AG08395 (cell line): ENCODE measurements around the gene PCK2.

ENCODE experiments used
- DNase-seq: peaks from one replicate; pipeline ENCODE4 v3.0.0; 2012; ENCODE audit warnings: mixed read lengths, low spot score

The PCK2 gene

DNA sequence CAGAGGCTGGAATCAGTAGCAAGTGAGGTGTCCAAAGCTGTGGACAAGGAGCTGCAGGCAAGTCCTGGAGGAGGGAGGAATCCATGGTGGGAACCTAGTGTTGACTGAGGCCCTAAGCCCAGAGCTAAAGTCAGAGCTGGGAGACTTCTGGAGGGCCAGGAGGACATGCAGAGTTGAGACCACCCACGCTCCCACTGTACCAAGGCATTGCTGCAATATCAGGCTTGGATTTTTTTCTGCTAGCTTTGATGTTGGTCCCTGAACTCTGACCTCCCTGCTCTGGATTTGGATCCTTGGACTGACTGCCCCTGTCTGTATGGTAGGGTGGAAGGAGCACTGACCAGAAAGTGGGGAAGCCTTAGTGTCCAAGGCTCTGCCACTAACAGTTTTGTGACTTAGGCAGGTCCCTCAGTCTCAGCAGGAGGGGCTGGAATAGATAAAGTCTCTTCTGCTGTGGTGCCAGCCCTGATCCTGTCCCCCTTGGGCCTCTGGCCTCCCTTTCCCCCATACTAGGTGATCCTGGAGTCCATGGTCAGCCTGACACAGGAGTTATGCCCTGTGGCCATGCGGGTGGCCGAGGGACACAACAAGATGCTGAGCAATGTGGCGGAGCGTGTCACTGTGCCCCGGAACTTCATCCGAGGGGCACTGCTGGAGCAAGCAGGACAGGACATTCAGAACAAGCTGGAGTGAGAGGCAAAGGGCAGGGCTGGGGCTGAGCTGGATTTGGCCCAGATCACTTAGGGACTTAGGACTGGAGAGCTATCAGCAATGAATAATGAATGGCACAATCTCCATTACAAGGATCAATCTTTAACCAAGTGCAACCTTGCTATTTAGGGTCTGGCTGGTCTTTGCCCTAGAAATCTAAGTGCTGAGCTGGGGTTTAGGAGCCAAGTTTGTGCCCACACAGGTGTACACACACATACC, 32.9 kb upstream of the PCK2 start:
- no peak for DNase-seq

DNA sequence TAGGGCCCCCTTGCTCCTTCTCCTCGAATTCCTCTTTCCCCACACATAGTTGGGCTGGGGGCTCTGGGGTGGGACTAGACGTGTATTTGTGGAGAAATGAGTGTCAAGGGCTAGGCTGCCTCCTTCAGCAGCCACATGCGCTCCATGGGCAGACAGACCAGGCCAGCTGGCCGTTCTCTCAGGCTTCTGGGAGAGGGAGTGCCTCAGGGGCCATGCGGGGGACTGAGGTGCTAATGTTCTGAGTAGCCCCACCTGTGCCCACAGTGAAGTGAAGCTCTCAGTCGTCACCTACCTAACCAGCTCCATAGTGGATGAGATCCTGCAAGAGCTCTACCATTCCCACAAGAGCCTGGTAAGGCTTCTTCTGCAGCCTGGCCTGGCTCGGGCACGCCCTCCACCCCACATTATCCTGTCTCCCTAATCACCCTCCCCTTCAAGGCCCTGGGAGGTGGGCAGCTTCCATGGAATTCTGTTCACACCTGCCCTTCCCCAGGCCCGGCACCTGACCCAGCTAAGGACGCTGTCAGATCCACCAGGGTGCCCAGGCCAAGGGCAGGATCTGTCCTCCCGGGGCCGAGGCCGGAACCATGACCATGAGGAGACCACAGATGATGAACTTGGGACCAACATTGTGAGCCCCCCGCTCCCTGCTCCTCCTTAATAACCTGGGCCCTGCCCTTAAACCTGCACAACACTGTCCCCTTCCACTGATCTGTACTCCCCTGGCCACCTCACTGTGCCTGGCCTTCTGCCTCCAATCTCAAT, 31.7 kb upstream of the PCK2 start:
- no peak for DNase-seq

DNA sequence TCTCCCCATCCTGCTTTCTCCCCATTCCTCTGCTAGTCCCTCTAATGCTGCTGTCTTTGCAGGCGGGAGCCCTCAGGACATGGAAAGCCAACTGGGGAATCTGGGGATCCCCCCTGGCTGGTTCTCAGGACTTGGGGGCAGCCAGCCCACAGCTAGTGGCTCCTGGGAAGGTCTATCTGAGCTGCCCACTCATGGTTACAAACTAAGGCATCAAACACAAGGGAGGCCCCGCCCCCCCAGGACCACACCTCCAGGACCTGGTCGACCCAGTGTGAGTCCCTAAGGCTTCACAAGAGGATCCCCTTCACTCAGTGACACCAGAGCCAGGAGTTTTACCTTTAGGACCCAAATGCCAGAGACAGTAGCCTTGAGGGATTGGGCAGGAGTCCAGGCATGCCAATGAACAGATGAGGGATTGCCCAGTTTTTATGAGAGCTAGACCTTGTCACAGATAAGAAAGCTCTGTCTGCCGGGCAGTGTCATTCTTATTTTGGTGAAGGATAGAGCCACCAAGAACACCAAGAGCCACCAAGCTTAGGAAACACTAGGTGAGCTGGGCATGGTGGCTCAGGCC, 30.8 kb upstream of the PCK2 start:
- no peak for DNase-seq

DNA sequence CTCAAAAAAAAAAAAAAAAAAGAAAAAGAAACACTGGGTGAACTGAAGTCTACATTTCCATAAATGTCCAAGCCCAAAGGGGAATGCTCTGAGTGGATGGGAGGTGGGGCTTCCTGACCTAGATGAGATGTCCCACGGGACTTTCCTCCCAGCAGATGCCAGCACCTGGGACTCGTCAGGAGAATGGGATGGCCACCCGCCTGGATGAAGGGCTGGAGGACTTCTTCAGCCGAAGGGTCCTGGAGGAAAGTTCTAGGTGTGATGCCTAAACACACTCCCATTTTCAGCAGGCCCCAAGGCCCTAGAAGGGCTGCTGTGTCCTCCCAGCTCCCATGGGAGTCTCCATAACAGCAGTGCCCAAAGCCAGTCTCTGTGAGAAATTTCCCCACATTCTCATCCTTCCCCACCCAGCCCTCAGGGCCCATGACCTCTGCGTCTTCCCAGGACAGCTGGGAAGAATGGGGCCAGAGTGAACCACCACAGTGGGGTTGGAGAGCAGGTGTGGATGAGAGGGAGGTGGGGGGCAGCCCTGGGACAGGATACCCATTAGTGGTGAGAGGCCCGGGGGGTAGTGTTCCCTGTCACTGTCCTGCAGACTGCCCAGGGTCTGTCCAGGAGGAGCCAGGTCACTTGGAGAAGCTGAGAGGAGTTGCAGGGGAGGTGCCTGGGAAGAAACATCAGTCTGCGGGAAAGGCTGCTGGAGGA, 29.9 kb upstream of the PCK2 start:
- DNase-seq: no peak

DNA sequence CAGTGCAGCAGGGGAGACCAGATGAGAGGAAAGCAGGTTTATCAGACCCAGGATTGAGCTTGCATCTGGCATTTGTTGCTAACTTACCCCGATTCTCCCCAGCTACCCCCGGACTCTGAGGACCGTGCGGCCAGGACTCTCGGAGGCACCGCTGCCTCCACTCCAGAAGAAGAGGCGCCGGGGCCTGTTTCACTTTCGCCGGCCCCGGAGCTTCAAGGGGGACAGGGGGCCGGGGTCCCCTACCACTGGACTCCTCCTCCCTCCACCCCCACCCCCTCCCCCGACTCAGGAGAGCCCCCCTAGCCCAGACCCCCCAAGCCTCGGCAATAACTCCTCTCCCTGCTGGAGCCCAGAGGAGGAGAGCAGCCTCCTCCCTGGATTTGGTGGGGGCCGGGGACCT, 29.3 kb upstream of the PCK2 start:
- DNase-seq: no peak

DNA sequence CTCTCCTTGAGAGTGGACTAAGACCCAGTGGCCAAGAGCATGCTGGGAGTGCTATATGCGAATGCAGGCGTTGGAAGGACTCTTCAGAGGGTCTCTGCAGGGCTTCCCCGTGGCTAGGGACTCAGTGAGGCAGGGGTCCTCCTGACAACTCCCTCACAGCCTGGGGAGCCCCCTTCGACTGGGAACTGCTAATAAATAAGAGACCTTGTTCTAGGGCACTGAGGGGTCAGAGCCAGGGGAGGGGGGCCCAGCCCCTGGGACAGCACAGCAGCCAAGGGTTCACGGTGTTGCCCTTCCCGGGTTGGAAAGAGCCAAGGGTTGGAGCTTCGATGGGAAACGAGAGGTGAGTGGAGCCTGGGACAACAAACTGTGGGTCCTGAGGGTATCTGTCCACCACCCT, 28.7 kb upstream of the PCK2 start:
- DNase-seq: no peak

DNA sequence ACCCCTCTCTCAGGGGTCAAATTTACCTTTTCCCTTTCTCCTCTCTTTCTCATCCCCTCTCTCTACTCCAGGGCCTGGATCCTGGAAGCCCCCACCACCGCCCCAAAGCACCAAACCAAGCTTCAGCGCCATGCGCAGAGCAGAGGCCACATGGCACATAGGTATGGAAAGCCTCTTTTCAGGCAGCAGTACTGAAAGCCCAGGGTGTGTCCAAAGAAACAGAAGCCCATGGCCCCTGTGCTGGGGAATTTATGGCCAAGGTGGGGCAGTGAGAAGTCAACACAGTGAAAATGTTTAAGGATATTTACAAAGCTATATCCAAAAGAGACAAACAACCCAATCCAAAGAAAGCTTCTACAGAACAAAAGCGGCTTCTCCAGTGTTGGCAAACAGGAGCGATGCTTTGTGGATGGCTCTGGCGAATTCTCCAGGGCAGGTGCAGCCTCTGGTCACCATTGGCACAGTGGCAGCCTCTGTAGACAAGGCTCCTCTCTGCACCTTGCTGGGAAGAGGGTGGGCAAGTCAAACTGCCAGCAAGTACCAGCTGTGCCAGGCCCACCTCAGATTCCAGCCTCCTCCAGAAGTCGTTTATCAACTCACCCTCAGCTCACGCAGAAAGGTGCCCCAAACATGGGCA, 27.5 kb upstream of the PCK2 start:
- DNase-seq: no peak

DNA sequence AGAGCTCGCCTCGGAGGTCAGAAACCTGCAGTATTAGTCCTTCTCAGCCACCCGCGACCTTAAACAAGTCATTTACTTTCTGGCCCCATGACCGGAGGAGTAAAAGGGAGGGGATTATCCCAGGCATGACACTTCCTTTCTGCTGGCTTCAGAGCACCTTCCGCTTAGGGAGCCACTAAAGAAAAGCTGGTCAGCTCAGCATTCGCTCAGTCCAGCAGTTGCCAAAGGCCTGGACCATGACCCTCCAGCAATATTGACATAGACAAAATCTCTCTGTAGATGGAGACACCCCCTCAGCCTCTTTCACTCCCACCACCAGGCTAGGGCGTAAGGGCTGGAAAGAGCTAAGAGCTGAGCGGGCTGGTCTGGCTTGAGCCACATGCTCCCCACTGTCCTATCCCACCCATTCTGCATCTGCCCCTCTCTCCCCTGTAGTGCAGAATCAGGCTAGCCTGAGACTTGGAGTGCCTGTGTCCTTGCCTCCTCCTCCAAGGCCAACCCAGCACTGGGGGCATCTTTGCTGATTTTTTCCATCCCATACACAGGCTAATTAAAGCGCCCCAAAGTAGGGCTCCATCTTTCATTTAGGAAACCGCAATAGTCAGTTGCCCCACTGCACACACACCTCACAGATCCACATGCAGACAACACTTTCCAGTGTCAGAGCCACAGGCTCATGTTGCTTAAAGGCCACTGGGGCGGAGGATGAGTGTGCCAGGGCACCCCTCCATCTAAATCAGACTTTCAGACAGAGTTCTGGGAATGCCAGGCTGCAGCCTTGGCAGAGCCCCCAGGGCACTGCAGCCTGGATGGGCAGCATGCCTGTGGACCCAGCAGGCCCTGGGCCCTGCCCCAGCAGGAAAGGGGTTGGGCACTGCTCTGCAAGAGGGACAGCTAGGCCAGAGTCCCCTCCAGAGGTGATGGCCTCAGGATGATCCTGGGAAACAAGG, 26.7 kb upstream of the PCK2 start:
- DNase-seq: no peak

DNA sequence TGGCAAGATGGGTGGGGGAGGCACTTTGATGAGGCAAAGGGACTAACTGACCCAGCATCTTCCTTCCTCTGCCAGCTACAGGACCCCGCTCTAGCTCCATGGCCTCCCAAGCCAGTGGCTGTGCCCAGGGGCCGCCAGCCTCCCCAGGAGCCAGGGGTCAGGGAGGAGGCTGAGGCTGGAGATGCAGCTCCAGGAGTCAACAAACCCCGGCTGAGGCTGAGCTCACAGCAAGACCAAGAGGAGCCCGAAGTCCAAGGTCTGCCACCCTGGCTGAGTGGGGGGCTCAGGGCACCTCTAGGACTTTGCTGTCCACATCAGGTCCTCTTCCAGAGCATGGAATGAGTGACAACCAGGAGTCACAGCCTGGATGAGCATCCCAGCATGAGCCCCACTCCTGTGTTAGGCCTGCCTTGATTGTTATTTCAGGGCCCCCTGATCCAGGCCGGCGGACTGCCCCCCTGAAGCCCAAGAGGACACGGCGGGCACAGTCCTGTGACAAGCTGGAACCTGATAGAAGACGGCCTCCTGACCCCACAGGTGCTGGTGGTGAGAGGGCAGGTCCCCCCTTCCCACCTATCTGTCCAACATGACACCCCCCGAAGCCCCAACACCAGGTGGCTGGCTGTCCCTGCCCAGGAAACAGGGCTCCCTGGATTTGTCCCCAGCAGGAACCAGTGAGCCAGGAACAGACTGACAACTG, 25.2 kb upstream of the PCK2 start:
- DNase-seq: no peak

DNA sequence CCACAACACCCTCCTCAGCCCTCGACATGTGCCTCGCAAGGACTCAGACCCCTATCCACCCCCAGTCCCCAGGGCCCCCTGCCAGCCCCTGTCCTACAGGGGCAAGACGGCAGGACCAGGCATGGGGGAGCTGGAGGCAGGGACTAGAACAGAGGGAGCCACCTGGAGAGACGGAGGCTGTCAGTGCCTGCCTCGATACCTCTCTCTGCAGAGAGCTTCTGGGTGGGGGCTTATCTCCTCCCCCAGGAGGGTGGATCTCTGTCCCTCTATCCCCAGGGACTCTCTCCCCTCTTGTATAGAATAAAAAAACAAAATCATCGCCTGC, 24.7 kb upstream of the PCK2 start:
- no peak for DNase-seq

DNA sequence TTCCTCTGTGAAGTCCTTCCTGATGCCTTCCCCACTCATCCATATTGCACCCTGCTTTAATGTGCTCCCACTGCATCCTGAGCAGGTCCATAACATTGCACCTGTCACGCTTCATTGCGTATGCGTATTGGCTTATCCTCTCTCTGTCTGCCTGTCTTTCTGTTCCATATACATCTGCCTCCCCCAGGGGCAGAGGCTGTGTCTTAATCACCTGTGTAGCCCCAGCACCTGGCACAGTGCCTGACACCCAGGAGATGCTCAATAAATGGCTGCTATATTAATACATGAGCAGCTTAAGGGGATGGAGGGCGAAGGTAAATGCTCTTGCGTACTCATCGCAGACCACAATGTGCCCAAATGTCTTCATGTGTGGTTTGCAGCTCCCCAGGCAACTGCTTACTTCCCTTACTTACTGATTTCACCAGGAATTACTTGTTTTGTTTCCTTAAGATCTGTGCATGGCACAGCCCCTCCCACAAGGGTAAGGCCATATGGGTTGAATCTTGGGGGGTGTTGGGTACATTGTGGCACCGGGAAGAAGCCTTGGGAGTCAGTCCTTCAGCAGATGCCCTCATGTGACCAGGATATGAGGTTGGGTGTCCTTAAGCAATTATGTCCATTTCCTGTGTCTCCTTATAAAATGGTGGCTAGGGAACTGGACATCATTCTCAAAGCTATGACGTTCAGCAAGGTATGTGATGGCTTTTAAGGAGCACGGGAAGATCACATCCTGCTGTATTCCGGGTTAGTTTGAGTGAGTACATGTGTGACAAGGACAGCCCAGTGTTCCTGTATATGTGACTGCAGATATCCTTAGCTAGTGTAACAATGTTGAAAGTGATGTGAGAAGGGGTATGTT, 23.6 kb upstream of the PCK2 start:
- DNase-seq: no peak

DNA sequence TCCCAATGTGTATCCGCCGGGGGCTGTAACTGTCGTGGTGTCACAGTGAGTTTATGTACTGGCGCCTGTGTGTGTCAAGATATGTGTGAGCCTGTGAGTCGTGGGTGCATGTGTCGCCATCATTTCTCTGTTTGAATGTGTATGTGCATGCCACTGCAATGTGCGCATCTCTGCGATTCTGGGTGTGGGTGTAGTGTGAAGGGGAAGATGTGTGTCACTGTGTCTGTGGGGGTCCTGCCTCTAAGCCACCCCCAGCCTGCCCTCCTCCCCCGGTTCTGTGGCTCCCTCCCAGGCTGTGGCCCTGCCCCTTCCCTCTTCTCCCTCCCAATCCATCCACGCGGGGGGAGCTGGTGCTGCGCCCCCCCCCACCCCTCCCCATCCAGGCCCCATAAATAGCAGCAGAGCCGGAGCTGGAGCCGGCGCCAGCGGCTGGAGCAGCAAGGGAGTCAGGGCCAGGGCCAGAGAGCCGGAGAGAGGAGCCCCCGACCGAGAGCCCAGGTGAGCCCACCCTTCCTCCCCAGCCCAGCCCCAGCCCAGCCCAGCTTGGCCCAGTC, 22.9 kb upstream of the PCK2 start, which contains the start of gene CPNE6:
CPNE6 (plus strand) TSS at position 419 of the 554 bp plus-strand sequence. CDS start 1,375 bp downstream, outside the sequence.
- DNase-seq: no peak

DNA sequence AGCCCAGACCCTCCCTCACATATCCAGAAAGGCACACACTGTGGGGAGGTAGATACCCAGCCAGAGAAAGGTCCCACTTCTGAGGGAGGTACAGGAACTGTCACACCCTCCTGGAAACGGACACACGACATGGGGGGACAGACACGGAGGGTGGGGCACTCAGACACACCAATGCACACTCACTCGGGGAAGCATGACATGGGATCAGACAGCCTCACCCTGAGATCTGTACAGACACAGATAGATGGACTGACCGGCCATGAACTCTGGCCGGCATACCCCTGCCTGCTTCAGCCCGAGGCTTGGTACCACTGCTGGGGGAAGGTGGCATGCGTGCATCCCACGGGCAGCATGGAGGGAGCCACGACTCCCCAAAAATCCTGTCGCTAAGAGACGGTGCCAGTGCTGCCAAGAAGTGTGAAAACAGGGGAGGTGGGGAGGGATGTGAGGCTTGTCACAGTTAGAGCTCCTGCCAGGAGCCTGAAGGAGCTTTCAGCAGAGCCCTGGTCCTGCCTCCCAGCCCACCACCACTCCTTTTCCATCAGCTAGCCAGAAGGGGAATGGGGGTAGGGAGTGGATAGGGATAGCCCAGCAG, 22.2 kb upstream of the PCK2 start:
- no peak for DNase-seq

DNA sequence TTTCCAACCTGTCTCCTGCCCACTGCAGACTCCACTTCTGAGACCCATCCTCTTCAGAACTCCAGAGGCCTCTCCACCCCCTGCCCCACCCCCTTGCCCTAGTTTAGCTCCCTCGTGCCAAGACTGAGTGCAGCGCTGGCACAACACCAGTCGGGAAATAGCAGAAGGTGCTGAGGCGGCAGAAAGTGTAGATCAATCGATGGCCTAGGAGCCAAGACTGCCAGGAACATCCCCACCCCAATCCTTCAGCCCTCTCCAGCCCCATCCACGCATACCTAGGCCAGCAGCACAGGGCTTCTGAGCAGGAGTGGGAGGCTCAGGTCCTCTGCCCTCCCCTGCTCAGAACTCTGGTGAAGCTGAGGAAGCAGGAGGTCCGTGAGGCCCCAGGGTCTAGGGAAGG, 21.7 kb upstream of the PCK2 start:
- no peak for DNase-seq

DNA sequence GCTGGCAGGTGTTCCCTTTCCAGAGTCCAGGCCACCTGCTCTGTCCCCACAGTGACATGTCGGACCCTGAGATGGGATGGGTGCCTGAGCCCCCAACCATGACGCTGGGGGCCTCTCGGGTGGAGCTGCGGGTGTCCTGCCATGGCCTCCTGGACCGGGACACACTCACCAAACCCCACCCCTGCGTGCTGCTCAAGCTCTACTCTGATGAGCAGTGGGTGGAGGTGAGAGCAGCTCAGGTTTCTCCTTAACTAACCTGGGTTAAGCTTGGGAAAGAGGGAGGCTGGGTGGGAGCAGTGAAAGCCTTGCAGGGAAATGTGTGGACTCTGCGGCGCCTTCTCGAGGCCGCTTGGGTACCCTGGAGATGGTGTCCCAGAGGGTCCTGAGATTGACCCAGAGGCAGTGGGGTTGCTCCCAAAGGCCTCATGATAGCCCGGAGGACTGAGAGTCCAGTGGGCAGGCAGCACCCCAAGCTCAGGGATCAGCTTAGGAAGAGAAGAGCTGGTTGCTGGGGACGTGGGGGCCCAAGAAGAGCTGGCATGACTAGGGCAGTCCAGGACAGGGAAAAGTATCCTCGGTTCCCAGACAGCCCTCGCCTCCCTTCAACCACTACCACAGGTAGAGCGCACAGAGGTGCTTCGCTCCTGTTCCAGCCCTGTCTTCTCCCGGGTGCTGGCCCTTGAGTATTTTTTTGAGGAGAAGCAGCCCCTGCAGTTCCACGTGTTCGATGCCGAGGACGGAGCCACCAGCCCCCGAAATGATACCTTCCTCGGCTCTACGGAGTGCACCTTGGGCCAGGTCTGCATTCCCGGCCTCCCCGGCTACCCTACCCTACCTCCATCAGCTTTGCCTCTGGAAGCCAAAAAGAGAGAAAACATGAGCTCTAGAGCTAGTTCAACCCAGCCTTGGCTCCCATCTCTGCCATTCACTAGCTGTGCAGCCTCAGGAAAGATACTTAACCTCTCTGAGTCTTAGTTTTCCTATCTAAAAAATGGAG, 20.9 kb upstream of the PCK2 start:
- no peak for DNase-seq

DNA sequence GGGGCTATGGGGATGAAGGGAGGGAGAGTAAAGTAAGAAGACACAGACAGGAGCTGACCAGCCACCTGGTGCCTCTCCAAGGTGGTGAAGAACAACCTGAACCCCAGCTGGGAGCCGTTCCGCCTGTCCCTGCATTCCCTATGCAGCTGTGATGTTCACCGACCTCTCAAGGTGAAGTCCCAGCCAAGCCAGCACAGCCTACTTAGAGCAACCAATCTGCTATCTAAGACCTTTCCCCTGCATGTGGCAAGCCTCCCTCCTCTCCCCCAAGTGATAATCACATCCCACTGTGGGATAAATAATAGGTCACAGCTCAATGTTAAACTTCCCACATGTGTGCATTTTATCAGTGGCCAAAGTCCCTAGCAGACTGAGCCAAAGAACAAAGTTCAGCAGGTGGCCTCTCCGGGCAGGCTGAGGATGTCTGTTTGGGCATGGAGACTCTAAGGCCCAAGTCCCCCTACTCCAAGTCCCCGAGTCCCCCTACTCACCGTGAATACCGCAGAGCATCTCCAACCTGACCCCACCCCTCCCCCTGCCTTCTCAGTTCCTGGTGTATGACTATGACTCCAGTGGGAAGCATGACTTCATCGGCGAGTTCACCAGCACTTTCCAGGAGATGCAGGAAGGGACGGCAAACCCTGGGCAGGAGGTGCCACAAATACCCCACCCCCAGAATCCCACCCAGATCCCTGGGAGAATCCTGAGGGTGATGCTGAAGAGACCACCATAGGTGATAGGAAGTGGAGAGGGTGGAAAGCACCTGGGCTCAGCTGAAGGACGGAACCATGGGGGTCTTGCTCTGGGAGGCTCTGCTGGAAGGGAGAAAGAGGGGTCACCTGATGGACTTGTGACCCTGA, 19.3 kb upstream of the PCK2 start:
- DNase-seq: no peak
